Measurements from ENCODE around the gene ARSG.
"Not testable (repeated sequence)": the region's sequence is repeated elsewhere in the genome, so short reads cannot be mapped to it uniquely, and the experiment has no call there.

The ARSG gene

DNA sequence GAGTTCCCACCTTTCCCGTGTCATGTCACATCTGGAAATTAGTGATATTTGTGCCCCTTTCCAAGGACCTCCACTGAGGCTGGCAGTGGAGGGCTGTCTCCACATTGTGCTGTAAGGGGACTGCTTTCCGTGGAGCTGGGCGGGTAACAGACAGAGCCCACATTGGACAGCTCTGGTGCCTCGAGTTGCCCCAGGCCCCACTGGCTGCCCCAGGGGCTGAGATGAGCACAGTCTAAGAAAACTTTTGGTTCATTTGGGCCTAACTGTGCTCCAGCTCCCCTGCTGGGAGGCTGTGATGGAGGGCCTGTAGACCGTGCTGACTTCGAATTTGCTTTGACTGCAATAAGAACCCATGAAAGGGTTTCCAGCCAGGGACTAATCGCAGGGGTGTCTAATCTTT lies 38.0 kb downstream of the ARSG start:
- DNase-seq (ENCODE audit: low spot score), result no peak

DNA sequence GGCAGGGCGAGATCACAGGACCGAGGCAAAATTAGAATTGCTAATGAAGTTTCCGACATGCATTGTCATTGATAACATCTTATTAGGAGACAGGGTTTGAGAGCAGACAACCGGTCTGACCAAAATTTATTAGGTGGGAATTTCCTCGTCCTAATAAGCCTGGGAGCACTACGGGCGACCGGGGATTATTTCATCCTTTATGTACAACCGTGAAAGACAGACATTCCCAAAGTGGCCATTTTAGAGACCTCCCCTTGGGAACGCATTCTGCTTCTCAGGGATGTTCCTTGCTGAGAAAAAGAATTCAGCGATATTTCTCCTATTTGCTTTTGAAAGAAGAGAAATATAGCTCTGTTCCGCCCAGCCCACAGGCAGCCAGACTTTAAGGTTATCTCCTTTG lies 40.6 kb downstream of the ARSG start:
- not testable (repeated sequence) for DNase-seq (ENCODE audit: low spot score)

DNA sequence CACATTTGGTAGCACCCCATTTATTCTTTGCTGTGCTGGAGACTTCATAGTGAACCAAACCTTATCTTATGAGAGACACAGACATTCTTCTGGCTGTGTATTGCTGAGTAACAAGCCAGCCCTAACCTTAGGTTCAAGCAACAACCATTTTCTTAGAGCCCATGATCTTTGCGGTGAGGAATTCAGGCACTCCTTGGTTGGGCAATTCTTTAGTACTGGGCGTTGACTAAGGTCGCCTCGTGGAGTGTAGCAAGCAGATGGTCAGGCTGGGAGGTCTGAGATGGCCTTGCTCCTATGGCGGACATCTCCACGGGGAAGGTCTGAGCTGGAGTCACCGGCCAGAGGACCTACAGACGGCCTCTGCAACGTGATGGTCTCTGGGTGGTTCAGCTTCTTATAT lies 43.1 kb downstream of the ARSG start:
- DNase-seq (ENCODE audit: low spot score), result no peak

DNA sequence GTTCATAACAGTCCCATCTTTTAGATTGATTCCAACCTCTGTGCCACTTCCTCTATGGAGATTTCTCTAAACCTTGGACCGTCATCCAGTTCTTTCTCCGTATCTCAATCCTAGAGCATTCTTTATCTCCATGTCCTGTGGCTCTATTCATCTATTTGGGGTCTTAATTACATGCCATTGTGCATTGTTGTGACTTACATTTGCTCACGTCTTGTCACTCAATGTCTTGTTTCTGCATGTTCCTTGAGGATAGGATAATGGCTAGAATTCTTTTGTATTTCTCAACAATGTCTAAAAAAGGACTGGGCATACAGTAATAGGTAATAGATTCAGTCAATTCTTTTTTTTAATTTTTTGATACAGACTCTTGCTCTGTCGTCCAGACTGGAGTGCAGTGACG lies 50.2 kb downstream of the ARSG start:
- DNase-seq (ENCODE audit: low spot score), result no peak

DNA sequence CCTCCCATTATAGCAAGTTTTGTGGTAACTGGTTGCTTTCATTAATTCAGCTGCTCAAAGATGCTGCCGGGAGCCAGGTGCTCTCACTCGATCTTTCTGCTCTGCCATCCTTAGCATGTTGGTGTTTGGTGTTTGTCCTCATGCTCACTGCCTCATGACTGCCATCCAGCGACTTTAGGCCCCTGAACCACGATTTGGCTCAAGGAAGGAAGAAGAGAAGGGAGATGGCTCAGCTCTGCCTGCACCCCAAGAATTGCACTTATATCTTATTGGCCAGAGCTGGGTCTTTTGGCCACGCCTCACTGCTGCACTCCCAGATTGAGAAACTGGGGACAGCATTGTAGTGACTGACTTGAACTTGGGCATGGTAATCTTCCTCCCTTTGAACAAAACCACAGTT lies 52.7 kb downstream of the ARSG start:
- DNase-seq (ENCODE audit: low spot score), result peak; percentile 85

DNA sequence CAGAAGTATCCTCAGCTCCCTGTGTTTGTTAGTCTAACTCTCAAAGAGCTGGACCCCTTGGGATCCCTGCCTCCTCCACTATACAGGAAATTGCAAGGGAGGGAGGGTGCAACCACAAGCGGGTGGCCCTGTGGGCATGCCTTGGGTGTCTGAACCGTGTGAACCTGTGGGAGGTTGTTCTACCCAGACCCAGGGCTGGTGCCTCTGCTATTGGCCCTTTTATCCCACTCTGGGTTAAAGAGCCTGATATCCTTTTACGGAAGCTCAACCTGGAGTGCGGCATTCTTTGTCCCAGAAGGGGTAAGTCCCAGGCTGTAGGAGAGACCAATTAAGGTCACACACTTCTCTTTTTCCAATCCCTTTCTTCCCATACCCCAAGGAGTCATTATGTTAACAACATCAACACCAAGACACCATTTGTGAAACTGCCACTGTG lies 53.4 kb downstream of the ARSG start:
- peak; percentile 92 for DNase-seq (ENCODE audit: low spot score)

DNA sequence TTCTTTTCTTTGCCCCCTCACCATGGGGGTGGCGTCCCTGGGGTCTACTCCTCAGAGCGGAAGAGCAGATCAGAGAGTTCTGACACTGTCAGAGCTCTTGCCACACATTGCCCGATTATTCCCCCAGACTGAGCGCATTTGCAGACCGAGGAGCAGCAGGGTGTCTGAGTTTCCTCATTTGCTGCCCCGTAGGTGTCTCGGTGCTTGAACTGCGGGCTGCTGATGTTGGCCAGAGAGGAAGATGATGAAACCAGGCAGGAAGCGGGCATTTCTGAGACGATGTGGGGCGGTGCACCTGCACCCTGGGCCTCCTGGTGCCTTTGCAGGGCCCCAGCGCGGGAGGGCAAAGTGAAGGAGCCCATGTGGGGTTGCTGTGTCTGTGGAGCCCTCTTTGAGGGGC lies 55.2 kb downstream of the ARSG start:
- DNase-seq (ENCODE audit: low spot score), result no peak

DNA sequence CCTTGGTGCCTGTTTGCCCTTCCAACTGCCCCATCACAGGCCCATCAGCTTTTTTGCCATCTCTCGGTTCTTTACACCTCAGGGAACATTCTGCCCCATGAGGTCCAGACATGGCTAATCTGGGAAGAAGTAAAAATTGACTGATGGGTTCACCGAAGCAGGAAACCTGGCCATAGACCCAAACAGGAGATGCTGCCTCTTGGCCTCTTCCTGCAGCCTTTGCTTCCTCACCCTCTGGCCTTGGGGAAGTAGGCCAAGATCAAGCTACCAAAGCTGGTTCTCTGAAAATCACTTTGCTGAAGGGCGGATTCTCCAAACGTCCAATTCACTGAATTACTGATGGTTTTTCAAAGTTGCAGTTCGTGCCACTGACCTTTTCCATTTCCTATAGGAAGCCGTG lies 56.1 kb downstream of the ARSG start:
- DNase-seq (ENCODE audit: low spot score), result no peak

DNA sequence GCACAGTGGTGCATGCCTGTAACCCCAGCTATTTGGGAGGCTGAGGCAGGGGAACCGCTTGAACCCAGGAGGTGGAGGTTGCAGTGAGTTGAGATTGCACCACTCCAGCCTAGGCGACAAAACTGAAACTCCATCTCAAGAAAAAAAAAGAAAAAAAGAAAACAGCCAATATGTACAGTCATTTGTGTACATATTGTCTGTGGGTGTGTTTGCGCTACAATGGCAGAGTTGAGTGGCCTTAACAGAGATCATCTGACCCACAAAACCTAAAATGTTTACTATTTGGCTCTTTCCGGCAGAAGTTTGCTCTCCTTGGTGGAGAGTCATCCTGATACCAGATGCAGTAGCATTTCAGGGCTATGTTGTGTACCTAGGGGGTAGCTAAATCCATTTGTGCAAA lies 57.9 kb downstream of the ARSG start:
- no peak for DNase-seq (ENCODE audit: low spot score)

DNA sequence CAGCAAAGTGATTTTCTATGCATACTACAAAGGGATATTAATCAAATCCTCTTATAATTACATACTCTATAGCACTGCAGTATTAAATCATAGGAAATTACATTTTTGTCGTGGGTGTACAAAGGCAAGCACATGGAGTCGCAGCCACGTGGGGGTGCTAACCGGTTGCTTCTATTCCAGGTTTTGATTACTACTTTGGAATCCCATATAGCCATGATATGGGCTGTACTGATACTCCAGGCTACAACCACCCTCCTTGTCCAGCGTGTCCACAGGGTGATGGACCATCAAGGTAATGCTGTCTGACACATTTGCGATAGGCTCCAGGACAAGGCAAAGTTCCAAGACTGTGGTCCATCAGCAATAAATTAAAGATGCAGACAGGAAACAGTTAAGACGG lies 60.1 kb downstream of the ARSG start:
- no peak for DNase-seq (ENCODE audit: low spot score)

DNA sequence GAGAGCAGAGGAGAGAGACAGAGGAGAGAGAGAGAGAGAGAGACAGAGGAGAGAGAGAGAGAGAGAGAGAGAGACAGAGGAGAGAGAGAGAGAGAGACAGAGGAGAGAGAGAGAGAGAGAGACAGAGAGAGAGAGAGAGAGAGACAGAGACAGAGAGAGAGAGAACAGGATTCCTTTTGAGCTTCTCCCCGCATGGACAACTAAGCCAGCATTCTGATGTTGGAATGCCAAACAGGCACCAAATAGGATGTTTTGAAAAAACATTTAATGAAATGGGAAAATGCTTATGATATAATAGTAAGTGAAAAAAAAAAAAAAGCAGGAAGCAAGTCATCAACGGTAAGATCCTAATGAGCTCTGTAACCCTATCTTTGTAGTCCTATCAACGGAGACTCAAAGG lies 60.7 kb downstream of the ARSG start:
- DNase-seq (ENCODE audit: low spot score), result no peak

DNA sequence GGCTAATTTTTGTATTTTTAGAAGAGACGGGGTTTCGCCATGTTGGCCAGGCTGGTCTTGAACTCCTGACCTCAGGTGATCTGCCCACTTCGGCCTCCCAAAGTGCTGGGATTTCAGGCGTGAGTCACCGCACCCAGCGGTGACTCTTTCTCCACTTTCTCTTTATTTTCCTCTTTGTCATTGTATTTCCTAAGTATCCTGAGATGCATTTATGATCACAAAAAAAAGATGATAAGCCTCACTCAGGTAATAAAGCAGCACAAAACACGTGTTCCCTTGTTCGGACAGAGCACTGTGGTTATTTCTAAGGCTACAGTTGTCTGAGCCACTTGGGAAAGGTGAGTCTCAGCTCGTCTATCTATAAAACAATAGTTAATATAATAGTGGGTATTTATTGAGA lies 61.4 kb downstream of the ARSG start:
- not testable (repeated sequence) for DNase-seq (ENCODE audit: low spot score)

DNA sequence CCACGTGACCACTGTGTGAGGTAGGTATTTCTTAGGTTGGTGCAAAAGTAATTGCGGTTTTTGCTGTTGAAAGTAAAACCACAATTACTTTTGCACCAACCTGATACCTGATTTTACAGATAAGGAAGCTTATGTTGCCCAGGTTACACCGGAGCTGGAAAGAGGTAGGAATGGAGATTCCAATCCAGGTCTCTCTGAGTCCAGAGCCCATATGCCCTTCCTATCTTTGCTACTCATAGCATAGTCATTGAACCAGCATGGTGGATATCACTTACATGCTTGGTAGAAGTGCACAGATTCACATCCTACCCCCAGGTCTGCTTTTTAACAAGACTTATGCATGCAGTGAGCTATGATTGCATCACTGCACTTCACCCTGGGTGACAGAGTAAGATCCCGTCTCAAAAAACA lies 61.8 kb downstream of the ARSG start:
- peak; percentile 35 for DNase-seq (ENCODE audit: low spot score)

DNA sequence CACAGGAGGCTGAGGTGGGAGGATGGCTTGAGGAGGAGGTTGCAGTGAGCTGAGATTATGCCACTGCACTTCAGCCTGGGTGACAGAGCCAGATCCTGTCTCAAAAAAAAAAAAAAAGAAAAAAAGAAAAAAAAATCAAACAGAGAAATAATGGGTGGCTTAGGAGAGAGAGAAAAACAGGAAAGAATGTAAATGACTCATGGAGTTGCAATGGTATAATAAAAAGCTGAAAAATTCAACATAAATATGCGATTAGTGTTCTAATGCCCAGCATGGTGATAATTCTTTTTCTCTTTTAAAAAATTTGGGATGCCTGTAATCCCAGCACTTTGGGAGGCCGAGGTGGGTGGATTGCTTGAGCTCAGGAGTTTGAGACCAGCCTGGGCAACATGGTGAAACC lies 63.0 kb downstream of the ARSG start:
- DNase-seq (ENCODE audit: low spot score), result not testable (repeated sequence)

DNA sequence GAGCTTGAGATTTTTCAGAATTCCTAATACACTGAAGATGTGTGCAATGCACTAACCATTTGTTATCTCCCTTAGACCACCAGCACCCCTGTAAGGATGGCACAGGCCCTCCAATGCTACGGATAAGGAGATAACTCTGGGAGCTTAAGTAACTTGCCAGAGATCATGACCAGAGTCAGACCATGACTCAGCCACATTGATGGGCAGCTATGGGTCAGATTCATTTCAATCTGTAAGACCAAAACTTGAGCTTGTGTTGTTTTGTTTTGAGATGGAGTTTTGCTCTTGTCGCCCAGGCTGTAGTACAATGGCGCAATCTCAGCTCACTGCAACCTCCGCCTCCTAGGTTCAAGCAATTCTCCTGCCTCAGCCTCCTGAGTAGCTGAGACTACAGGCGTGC lies 63.8 kb downstream of the ARSG start:
- not testable (repeated sequence) for DNase-seq (ENCODE audit: low spot score)

DNA sequence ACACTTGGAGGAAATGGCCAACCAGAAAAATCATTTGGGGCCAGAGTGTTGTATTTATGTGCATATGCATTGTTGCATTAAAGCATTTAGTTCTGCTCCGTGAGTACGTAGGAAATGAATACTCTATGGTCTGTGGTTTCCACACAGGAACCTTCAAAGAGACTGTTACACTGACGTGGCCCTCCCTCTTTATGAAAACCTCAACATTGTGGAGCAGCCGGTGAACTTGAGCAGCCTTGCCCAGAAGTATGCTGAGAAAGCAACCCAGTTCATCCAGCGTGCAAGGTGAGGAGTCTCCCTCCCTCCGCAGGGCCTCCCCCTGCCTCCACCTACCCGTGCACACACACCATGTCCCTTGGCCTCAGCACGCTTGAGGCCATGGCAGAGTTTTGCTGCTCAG lies 65.2 kb downstream of the ARSG start:
- peak; percentile 86 for DNase-seq (ENCODE audit: low spot score)

DNA sequence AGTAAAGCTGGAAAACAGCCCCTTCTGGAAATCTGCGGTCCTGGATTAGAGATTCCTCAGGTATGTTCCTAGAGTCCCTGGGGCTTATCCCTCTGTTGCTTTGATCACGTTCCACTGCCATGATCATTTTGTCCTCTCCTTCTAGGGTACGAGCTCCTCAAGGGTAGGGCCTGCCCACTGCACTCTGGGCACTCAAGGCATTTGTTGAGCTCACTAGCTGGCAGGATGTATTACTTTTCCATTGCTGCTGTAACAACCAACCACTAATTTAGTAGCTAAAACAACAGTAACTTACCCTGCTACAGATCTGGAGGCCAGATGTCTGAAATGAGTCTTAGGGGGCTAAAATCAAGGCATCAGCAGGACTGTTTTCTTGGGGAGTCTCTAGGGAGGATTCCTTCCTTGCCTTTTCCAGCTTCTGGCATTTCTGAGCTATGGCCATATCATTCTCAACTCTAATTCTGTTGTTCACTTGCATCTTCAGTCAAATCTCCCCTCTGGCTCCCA lies 65.7 kb downstream of the ARSG start:
- no peak for DNase-seq (ENCODE audit: low spot score)

DNA sequence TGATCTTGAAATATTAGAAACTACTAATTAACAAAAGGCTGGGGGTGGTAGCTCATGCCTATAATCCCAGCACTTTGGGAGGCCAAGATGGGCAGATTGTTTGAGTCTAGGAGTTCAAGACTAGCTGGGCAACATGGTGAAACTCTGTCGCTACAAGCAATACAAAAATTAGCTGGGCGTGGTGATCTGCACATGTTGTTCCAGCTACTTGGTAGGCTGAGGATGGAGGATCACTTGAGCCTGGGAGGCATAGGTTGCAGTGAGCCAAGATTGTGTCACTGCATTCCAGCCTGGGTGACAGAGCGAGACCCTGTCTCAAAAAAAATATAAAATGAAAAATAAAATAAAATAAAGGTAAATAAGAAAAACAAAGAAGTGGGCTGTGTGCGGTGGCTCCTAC lies 66.6 kb downstream of the ARSG start:
- DNase-seq (ENCODE audit: low spot score), result no peak

DNA sequence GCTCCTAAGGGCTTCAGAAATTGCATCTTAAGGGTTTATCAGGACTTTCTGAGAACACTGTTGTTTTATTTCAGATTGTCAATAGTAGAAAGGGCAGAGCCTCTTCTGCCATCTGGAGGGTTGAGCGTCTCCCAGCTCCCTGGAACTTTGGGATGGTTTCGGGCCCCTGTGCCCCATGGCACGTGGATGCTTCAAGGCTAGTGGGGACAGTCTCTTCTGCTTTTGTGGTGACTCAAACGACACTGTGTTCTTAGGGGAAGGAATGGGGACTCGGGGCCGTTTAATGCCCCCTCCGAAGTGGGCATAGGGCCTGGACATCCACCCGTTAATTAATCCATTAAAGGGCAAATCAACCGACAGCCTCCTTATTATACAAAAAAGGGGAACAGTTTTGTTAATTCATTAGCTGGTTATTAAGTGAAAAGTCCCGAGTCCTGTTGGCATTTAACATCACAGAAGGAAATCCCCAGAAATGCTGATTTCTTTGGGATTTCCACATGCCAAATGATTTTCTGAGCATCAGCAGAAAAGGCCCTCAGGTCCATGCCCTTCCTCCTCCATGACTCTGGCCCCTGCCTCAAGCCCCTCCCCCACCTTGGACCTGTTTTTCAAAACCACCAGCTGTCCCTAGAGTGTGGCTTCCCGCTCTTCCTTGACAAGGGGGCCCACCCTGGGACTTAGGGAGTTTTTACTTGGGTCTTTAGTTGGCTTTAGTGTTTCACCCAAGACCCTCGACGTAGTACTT lies 68.7 kb downstream of the ARSG start:
- no peak for DNase-seq (ENCODE audit: low spot score)

DNA sequence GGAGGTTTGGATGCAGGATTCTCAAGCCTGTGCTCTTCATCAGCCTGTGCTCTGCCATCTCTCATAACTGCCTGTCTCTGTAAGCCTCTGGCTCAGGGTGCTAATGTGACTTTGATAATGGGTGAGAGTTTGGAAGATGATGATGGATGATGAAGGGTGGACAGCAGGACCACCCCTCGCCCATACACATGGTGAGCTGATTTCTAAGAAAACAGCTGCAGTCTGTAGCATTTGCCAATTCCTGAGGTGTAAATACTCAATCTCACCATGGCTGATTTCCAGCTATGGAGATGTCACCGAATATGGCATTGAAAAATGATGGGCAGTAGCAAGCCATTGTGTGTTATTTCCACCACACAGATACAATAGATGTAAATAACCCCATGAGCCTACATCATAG lies 74.2 kb downstream of the ARSG start:
- no peak for DNase-seq (ENCODE audit: low spot score)

DNA sequence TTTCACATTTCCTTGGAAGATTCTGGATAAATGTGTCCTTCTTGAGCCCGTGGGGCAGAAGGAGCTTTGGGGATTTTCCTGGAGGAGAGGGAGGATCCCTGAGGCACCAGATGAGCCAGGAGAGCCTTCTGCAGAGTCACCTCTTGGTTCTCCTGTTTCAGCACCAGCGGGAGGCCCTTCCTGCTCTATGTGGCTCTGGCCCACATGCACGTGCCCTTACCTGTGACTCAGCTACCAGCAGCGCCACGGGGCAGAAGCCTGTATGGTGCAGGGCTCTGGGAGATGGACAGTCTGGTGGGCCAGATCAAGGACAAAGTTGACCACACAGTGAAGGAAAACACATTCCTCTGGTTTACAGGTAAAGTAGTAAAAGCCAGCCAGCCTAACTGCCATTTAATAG lies 77.1 kb downstream of the ARSG start:
- peak; percentile 78 for DNase-seq (ENCODE audit: low spot score)

DNA sequence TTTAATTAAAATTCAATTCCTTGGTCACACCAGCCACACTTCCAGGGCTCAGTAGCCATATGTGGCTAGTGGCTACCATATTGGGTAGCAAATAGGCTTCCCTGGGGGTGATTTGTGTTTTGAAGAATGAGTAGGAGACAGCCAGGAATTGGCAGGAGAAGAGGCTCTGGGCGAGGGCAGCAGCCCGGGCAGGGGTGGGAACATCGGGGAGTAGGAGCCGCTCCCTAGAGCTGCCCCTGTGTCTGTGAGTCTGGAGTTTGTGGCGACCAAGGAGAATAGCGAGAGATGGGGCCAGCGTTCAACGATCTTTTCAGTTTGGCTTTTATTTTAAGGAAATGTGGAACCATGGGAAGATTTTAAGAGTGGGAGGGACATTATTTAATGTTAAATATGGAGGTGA lies 84.3 kb downstream of the ARSG start:
- no peak for DNase-seq (ENCODE audit: low spot score)

DNA sequence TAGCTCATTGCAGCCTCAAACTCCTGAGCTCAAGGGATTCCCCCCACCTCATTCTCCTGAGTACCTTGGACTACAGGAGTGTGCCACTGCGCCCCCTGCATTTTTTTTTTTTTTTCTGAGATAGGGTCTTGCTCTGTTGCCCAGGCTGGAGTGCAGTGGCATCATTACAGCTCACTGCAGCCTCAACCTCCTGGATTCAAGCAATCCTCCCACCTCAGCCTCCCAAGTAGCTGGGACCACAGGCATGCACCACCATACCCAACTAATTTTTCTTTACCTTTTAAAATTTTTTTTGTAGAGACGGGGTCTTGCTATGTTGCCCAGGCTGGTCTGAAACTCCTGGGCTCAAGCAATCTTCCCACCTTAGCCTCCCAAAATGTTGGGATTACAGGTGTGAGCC lies 84.9 kb downstream of the ARSG start:
- DNase-seq (ENCODE audit: low spot score), result not testable (repeated sequence)

DNA sequence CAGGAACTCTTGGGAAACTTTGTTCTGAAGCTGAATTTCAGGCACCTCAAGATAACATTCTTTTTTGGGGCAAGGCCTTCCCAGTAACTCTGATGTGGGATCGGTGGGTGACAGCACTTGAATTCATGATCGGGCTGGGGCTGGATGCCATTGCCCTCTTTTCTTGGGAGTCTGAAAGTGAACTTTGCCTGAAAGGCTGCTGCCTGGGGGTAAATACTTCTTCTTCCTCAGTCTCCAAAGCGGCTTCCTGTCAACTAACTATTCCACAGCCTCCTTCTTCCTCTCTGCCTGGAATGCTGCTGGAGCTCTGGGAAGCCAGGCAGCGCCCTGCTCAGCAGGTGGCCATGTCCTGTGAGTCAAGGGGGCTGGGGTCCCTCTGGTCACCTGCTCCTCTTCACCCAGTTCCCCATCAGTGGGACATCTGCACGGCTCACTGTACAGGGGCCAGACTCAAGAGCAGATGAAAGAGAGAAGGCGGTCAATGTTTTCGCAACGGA lies 86.5 kb downstream of the ARSG start:
- DNase-seq (ENCODE audit: low spot score), result no peak
